Memory B cell (primary cell): ENCODE data around the gene UMODL1.

Experiments
- ATAC-seq: fragments of 150-1000 bp; cut with Tn5 transposase; 2 replicates; pipeline ENCODE4 v1.10.0; 2021; ENCODE audit warnings: low read depth, mild to moderate bottlenecking, moderate library complexity
- DNase-seq, 2 donors: peaks; one replicate each; pipeline ENCODE4 v3.0.0; 2022; ENCODE audit warnings: low spot score in 2 of 2
- H3K27ac Mint-ChIP-seq: one replicate; pipeline ENCODE4 v1.8.0; 2022; ENCODE audit warnings: mild to moderate bottlenecking, moderate library complexity, mixed read lengths
- H3K27me3 Mint-ChIP-seq: one replicate; pipeline ENCODE4 v1.8.0; 2022; ENCODE audit warnings: mixed read lengths
- H3K36me3 Mint-ChIP-seq: one replicate; pipeline ENCODE4 v1.8.0; 2022; ENCODE audit warnings: mild to moderate bottlenecking, mixed read lengths
- H3K4me1 Mint-ChIP-seq: one replicate; pipeline ENCODE4 v1.8.0; 2022; ENCODE audit warnings: mixed read lengths
- H3K4me3 Mint-ChIP-seq: one replicate; pipeline ENCODE4 v1.8.0; 2022; ENCODE audit warnings: mild to moderate bottlenecking, moderate library complexity, mixed read lengths
- H3K9me3 Mint-ChIP-seq: one replicate; pipeline ENCODE4 v1.8.0; 2022; ENCODE audit warnings: mixed read lengths

Gene UMODL1

GRCh38 chr21:42130441-42130840 lies 59.3 kb downstream of the UMODL1 start:
- Mint-ChIP-seq H3K36me3 (no peaks in the 10 kb centered on the region), H3K27me3 (peaks cover 7% of the 10 kb centered on the region), H3K4me3 (no peak overlapping the region), H3K4me1 (no peaks in the 10 kb centered on the region), H3K9me3 (no peaks in the 10 kb centered on the region), H3K27ac (no peak overlapping the region)
- ATAC-seq = no peak
- DNase-seq = no peak

GRCh38 chr21:42132183-42132582 lies 61.1 kb downstream of the UMODL1 start:
- Mint-ChIP-seq H3K36me3 (no peaks in the 10 kb centered on the region), H3K4me3 (no peak overlapping the region), H3K27ac (no peak overlapping the region), H3K27me3 (peaks cover 3% of the 10 kb centered on the region), H3K4me1 (no peaks in the 10 kb centered on the region), H3K9me3 (no peaks in the 10 kb centered on the region)
- no peak for ATAC-seq
- DNase-seq = no peak

- ATAC-seq = no peak
- Mint-ChIP-seq H3K27me3 (peaks cover 3% of the 10 kb centered on the region), H3K4me3 (no peak overlapping the region), H3K27ac (no peak overlapping the region), H3K9me3 (no peaks in the 10 kb centered on the region), H3K4me1 (no peaks in the 10 kb centered on the region), H3K36me3 (no peaks in the 10 kb centered on the region)
- DNase-seq = no peak
These were observed 62.0 kb downstream of the UMODL1 start for GRCh38 chr21:42133131-42133530.

- Mint-ChIP-seq H3K4me1 (peaks cover 4% of the 10 kb centered on the region), H3K27me3 (peaks cover 6% of the 10 kb centered on the region), H3K4me3 (no peak overlapping the region), H3K27ac (no peak overlapping the region), H3K36me3 (no peaks in the 10 kb centered on the region), H3K9me3 (no peaks in the 10 kb centered on the region)
- ATAC-seq = no peak
- DNase-seq = no peak
These were observed 64.4 kb downstream of the UMODL1 start for GRCh38 chr21:42135386-42136052.

GRCh38 chr21:42137191-42137904 lies 66.2 kb downstream of the UMODL1 start:
- no peaks in the 10 kb centered on the region for H3K9me3 Mint-ChIP-seq
- H3K27ac Mint-ChIP-seq = no peak overlapping the region
- H3K27me3 Mint-ChIP-seq = peaks cover 4% of the 10 kb centered on the region
- peaks cover 5% of the 10 kb centered on the region for H3K4me1 Mint-ChIP-seq
- ATAC-seq (no peak), DNase-seq (no peak)
- no peak overlapping the region for H3K4me3 Mint-ChIP-seq
- no peaks in the 10 kb centered on the region for H3K36me3 Mint-ChIP-seq

GRCh38 chr21:42140196-42140934 lies 69.2 kb downstream of the UMODL1 start:
- DNase-seq = no peak
- ATAC-seq = no peak
- Mint-ChIP-seq H3K27ac (no peak overlapping the region), H3K9me3 (no peaks in the 10 kb centered on the region), H3K36me3 (no peaks in the 10 kb centered on the region), H3K4me3 (no peak overlapping the region), H3K27me3 (peaks cover 7% of the 10 kb centered on the region), H3K4me1 (peaks cover 6% of the 10 kb centered on the region)

GRCh38 chr21:42141643-42142042 lies 70.5 kb downstream of the UMODL1 start:
- peaks cover 8% of the 10 kb centered on the region for H3K27me3 Mint-ChIP-seq
- no peak overlapping the region for H3K27ac Mint-ChIP-seq
- H3K36me3 Mint-ChIP-seq = no peaks in the 10 kb centered on the region
- ATAC-seq (no peak), DNase-seq (no peak)
- H3K9me3 Mint-ChIP-seq = no peaks in the 10 kb centered on the region
- H3K4me3 Mint-ChIP-seq = no peak overlapping the region
- peaks cover 10% of the 10 kb centered on the region for H3K4me1 Mint-ChIP-seq

- DNase-seq (no peak), ATAC-seq (no peak)
- H3K27me3 Mint-ChIP-seq = peaks cover 9% of the 10 kb centered on the region
- H3K4me1 Mint-ChIP-seq = peaks cover 10% of the 10 kb centered on the region
- no peaks in the 10 kb centered on the region for H3K9me3 Mint-ChIP-seq
- H3K27ac Mint-ChIP-seq = no peak overlapping the region
- H3K4me3 Mint-ChIP-seq = no peak overlapping the region
- no peaks in the 10 kb centered on the region for H3K36me3 Mint-ChIP-seq
These were observed 71.0 kb downstream of the UMODL1 start for GRCh38 chr21:42142141-42142540.

GRCh38 chr21:42142627-42143026 lies 71.5 kb downstream of the UMODL1 start:
- ATAC-seq (no peak), DNase-seq (no peak)
- Mint-ChIP-seq H3K4me3 (no peak overlapping the region), H3K27me3 (peaks cover 9% of the 10 kb centered on the region), H3K9me3 (no peaks in the 10 kb centered on the region), H3K27ac (no peak overlapping the region), H3K4me1 (peaks cover 10% of the 10 kb centered on the region), H3K36me3 (no peaks in the 10 kb centered on the region)

GRCh38 chr21:42143111-42143510 lies 72.0 kb downstream of the UMODL1 start:
- no peak for ATAC-seq
- peaks cover 10% of the 10 kb centered on the region for H3K4me1 Mint-ChIP-seq
- H3K9me3 Mint-ChIP-seq = no peaks in the 10 kb centered on the region
- H3K4me3 Mint-ChIP-seq = no peak overlapping the region
- H3K27me3 Mint-ChIP-seq = peaks cover 9% of the 10 kb centered on the region
- no peak overlapping the region for H3K27ac Mint-ChIP-seq
- H3K36me3 Mint-ChIP-seq = no peaks in the 10 kb centered on the region
- DNase-seq = no peak

- Mint-ChIP-seq H3K27ac (no peak overlapping the region), H3K9me3 (no peaks in the 10 kb centered on the region), H3K27me3 (peaks cover 9% of the 10 kb centered on the region), H3K4me1 (peaks cover 10% of the 10 kb centered on the region), H3K36me3 (no peaks in the 10 kb centered on the region), H3K4me3 (no peak overlapping the region)
- DNase-seq (no peak), ATAC-seq (no peak)
These were observed 73.1 kb downstream of the UMODL1 start for GRCh38 chr21:42144221-42144620.

- no peaks in the 10 kb centered on the region for H3K9me3 Mint-ChIP-seq
- no peak for DNase-seq
- H3K36me3 Mint-ChIP-seq = no peaks in the 10 kb centered on the region
- H3K27ac Mint-ChIP-seq = peak overlapping the region; percentile 74
- ATAC-seq = no peak
- peaks cover 10% of the 10 kb centered on the region for H3K4me1 Mint-ChIP-seq
- peaks cover 8% of the 10 kb centered on the region for H3K27me3 Mint-ChIP-seq
- H3K4me3 Mint-ChIP-seq = no peak overlapping the region
These were observed 73.8 kb downstream of the UMODL1 start for GRCh38 chr21:42144679-42145568.

GRCh38 chr21:42145569-42146272 lies 74.6 kb downstream of the UMODL1 start:
- H3K36me3 Mint-ChIP-seq = no peaks in the 10 kb centered on the region
- ATAC-seq = peak; percentile 85
- peaks cover 5% of the 10 kb centered on the region for H3K4me1 Mint-ChIP-seq
- H3K27me3 Mint-ChIP-seq = peaks cover 6% of the 10 kb centered on the region
- no peaks in the 10 kb centered on the region for H3K9me3 Mint-ChIP-seq
- peak; percentile 73 to 75 for DNase-seq
- peak overlapping the region; percentile 74 for H3K27ac Mint-ChIP-seq
- no peak overlapping the region for H3K4me3 Mint-ChIP-seq
